PC-3 (cell line): ENCODE measurements around the gene TCFL5.

Experiments used
- CTCF ChIP-seq: fragments of 300-600 bp; sonication (generic); conservative IDR thresholded peaks from 2 replicates; pipeline ENCODE4 v1.5.1; 2017; ENCODE audit warnings: antibody characterized with exemption, low read depth, mild to moderate bottlenecking, low read length
- EZH2 ChIP-seq: fragments of 300-600 bp; sonication (generic); IDR thresholded peaks from one replicate; pipeline ENCODE4 v1.6.1; 2017; ENCODE audit warnings: antibody characterized with exemption, mild to moderate bottlenecking, low read length; ENCODE audit not compliant: unreplicated experiment

- no peak for TF ChIP-seq EZH2
- TF ChIP-seq CTCF: no peak
These were observed 25.1 kb upstream of the TCFL5 start for GRCh38 chr20:62886709-62887058.
